ENCODE results near the gene TCEA3.

The TCEA3 gene

DNA sequence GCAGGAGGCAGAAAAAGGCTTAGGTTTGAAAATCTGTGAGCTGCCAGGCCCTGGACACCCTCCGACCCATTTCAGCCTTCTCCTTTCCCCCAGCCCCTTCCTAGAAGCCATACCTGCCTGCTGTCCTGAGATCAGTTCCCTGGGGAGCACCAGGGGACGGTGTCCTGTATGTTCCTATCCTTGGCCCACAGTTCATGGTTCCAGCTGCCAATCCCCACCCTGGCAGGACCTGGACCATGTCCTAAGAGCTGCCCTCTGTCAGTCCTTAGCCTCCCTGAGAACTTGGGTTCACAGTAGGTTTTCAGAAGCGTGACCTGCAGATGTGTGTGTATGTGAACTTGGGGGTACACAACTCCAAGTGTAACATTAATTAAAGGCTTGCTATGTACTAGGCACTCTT, 3.8 kb downstream of the TCEA3 start:
- no peak for DNase-seq

DNA sequence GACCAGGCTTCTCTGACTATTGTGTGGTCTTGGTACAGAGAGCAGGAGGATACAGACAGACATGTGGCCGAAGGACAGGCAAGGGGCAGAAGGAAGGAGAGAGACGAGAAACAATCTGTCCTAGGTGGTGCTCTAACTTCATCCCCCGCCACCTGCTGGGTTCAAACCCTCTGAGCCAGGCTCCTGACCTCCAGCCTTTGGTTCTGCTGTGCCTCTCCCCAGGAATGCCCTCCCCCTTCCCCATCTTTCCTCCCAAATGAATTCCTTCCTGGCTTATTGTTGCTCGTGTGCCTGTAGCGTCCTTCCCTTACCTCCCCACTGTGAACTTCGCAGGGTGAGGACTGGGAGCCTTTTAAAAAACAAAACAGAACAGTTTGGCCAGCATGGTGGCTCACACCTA, 5.4 kb downstream of the TCEA3 start:
- no peak for DNase-seq

DNA sequence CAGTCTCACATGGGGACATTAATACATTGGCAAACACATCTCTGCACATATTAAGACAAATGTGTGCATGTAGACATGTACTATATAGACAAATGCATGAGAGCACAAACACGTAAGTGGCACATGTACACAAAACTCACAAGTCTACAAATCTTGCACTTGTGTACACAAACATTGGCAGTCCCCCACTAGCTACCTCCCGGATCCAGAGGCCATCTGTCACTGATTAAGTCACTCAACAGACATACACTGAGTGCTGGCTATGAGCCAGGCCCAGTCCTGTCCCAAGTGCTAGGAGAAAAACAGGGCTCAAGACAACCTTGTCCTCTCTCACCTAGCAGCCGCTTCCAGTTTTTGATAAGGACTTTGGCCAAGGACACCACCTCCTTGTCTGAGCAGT, 7.0 kb downstream of the TCEA3 start:
- no peak for DNase-seq

GRCh38 chr1:23416964-23417363, 7.6 kb downstream of the TCEA3 start:
- no peak for DNase-seq

GRCh38 chr1:23408797-23409290, 15.7 kb downstream of the TCEA3 start:
- no peak for DNase-seq

DNA sequence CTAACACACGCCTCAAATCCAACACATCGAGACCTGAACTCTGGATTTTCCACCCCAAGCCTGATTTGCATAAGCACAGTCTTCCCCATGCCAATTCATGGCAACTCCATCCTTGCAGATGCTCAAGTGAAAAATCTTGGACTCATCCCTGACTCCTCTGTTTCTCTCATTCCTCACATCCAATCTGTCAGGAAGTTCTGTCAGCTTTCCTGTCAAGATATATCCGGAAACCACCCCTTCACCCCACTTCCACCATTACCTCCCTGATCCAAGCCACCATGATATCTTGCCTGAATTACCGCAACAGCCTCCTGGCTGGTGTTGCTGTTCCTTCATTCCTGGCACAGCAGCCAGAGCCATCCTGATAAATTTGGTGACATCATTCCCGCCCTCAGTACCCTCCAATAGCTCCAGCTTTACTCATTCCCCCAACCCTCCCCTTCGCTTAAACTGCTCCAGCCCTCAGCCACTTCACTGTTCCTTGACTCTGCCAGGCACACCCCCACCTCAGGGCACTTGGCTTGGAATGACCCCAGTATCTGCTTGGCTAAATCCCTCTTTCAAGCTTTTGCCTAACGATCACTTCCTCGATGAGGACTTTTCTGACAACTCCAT, 17.4 kb downstream of the TCEA3 start:
- DNase-seq, result no peak

- no peak for DNase-seq
These were observed 18.6 kb downstream of the TCEA3 start for GRCh38 chr1:23405946-23406345.

DNA sequence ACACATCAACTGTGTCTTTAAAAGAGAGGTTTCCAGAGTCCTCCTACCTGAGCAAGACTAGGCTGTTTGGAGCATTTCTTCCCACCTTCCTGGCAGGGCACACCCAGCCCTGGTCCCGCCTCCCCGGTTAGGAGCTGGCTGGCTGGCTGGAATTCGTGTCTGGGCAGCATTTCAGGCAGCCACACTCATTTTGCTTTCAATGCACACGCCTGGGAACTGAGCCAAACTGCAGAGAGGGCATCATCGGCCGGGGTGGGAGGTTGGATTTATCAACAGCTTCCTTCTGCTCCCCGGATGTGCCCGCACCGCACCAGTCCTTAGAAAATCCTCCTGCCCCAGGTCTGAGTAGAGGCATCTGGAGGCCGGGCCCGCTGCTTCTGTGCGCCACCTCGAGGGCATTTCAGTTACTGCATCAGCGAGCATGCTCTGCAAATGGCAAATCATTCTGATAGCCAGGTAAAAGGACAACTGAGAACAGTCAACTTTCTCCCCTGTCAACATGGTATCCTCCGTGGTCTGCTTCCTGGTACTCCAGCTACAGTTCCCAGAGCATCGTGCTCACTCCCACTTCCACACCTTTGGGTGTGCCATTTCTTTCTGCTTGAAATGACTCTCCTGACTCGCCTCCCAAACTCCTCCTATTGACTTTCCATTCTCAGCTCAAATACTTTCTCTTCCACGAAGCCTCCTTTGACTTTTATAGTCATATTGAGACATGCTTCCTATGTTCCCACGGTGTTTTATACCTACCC, 20.6 kb downstream of the TCEA3 start:
- DNase-seq, result peak; percentile 94

DNA sequence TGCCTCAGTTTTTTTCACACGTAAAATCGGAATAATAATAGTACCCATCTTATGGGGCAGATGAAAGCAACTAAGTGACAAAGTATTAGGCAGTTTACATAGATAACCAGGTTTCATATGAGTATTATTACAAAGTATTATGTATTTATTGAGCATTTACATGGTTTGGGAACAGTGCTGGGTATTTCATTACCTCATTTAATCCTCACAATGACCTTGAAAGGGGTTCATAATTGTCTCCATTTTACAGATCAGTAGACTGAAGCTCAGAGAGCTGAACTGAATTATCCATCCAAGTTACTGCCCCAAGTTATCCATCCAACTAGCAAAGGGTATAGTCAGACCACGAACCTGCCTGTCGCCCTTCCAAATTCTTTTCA, 21.2 kb downstream of the TCEA3 start:
- no peak for DNase-seq

GRCh38 chr1:23403038-23403336, 21.6 kb downstream of the TCEA3 start:
- DNase-seq, result peak; percentile 78

DNA sequence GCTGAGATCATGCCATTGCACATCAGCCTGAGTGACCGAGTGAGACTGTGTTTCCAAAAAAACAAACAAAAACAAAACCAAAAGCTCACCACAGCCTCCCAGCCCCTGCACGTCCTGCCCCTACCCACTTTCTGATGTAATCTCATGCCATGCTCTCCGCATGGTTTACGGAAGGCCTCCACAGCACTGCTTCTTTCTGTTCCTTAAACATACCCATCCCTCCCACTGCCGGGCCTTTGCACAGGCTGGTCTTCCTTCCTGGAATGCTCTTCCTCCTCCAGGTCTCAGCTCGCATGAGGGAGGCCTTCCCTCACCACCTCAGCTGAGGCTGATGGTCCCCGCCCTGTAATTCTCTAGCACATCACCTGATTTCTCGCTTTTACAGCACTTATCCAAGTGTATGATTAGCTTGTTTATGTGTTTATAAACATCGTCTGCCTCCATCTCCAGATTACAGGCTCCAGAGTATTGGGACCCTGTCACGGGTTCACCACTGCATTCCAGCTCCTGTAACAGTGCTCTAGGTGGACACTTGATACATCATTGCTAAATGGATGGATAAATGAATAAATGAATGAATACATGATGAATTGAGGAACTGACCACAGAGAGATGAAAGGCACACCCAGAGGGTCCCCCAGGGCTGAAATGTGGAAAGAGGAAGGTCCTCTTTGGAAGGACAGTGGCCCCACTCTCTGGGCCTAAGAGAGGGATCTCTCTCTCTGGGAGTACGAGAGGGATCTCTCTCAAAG, 22.1 kb downstream of the TCEA3 start:
- DNase-seq, result no peak

DNA sequence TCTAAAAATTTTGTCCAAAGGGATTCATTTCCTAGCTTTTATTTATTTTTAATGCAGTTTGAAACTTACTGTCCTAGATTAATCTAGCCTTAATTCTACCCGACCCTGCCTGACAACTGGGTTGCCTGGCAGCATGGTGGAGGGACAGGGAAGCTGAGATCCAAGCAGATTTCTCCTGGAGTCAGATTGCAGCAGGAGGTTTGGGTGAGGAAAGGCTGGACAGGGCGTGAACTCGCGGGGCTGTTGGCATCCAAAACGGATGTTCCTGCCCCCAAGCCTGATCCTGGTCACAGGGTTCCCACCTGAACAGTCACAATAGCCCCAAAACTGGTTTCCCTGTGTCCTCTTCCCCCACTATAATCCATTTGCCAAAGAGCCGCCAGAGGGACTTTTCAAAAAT, 23.2 kb downstream of the TCEA3 start:
- DNase-seq, result no peak

DNA sequence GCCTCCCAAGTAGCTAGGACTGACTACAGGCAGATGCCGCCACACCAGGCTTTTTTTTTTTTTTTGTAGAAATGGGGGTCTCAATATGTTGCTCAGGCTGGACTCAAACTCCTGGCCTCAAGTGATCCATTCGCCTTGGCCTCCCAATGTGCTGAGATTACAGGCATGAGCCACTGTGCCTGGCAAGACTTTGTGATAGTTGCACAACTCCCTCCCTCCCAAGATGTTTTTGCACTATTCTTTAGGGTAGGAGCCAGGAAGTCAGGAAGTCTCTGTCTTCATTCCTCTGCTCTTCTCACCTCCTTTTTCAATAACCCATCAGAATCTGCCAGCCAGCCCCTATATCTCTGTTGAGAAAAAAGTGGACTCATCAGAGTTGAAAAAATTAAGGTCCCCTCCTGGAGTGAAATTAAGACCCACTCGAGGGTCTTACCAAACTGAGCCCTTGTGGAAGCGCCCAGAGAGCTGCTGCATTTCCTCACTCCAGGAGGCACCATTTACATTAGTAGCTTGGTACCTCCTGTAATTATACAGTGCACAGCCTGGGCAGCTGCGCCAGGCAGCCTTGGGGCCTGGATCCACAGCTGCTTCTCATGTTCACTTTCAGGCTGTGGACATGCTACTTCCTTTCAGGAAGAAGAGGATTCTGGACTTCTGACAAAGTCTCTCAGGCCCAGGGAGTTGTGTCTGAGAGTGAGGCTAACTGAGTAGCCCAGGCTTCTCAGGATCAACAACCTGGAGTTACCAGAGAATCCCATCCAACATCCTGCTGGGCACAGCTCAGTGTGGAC, 24.0 kb downstream of the TCEA3 start:
- DNase-seq, result no peak

- no peak for DNase-seq
These were observed 25.3 kb downstream of the TCEA3 start for GRCh38 chr1:23399229-23399628.

GRCh38 chr1:23397908-23398307, 26.6 kb downstream of the TCEA3 start:
- DNase-seq, result no peak

DNA sequence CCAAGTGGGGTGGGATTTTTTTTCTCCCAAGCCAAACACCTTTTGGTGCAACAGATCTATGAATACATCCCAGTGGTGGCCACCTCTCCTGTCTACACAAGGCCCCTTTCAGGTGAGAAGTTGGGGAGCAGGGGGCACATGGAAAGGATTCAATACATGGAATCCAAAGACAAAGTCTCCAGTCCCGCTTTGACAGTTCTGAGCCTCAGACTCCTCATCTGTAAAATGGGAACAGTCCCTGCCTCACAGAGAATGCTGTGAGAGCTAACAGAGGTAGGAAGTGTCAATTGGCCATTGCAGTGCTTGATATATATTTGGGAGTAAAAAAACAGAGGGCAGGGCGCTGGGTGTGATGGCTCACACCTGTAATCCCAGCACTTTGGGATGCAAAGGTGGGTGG, 28.2 kb downstream of the TCEA3 start:
- no peak for DNase-seq

GRCh38 chr1:23395849-23396248, 28.7 kb downstream of the TCEA3 start:
- no peak for DNase-seq

- DNase-seq, result no peak
These were observed 29.3 kb downstream of the TCEA3 start for GRCh38 chr1:23395154-23395724.

DNA sequence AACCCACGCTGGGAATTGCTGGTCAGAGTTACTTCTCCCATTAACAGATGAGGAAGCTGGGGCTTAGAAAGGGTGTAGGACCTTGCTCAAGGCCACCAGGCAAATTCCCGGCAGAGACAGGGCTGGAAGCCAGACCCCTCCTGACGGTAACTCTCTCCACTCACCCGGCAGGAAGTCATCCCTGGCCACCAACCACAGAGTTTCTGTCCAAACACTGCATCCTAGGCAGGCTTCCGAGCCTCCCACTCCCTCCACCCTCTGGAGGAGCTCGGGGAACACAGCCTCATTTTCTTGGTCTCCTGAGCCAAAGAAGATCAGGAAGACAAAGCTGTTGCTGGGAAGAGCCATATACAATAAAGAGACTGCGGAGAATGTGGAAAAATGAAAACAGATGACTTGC, 29.9 kb downstream of the TCEA3 start:
- DNase-seq, result peak; percentile 80

DNA sequence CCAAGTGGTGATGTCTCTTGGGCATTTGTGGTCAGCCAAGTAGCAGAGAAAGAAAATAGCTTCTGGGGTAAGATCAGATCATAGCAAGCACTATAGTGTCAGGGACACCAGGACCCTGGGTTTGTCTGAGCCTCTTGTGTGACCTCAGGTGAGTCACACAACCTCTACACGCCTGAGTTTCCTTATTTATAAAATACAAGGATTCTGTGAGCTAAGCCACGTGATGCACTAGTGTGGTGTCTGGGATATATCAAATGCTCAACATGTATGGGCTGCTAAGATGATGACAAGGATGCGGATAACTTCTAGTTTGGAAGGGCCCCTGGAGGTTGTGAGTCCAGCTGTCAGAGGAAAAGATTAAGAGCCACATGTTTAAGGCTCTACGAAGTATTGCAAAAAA, 30.4 kb downstream of the TCEA3 start:
- DNase-seq, result peak; percentile 37

- peak; percentile 54 for DNase-seq
These were observed 30.8 kb downstream of the TCEA3 start for GRCh38 chr1:23393706-23394105.

GRCh38 chr1:23392125-23392855, 32.3 kb downstream of the TCEA3 start:
- DNase-seq, result no peak

All from fibroblast of skin of back (primary cell).